ENCODE data around the gene NFATC3.
A peak's percentile ranks its signal among the peaks of the same experiment; 100 is the strongest.
"Not testable (repeated sequence)": the region's sequence is repeated elsewhere in the genome, so short reads cannot be mapped to it uniquely, and the experiment has no call there.

The NFATC3 gene

DNA sequence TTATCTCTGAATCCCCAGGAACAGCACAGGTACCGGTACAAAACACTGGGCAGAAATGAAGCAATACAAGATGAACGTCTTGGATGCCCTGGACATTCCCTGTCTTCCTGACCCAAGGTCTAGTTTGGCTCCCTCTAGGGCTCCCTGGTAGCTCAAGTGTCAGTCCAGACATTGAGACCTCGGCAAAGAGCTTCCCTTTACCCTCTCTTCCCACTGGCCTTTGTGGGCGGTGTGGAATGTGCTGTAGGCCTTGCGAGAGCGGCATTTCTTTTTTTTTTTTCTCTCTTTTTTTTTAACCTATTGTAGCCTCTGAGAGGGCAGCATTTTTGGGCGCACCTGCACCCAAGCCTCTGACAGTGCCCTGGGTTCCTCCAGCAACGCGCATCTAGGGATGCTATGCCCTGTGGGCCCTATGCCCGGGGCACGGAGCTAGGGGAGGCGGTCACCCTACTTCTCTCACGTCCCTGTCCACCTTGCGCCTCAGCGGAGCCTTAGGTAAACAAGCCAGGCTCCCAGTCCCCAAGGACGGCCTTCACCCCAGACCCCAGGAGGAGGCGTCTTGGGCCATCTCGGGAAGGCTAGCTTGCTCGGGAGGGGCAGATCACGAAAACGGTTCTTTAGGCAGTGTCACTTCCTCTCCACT, 1.2 kb upstream of the NFATC3 start:
- peak in 6 of 42 donors; percentile 10 to 45 (median 22) for DNase-seq
- intact Hi-C loops (cut with DNase I) = loop anchor here (5.0 to 10.0 kb wide), 2 partner anchors 153 to 231 kb away; partner anchors contain the start of genes ESRP2, PRMT7 and SLC7A6OS

GRCh38 chr16:68084504-68085258, 489 bp upstream of the NFATC3 start:
- intact Hi-C loops (cut with DNase I) = loop anchor here (5.0 to 10.0 kb wide), 2 partner anchors 153 to 230 kb away; partner anchors contain the start of genes ESRP2, PRMT7 and SLC7A6OS
- DNase-seq = peak; percentile 85 to 98 (median 95)

DNA sequence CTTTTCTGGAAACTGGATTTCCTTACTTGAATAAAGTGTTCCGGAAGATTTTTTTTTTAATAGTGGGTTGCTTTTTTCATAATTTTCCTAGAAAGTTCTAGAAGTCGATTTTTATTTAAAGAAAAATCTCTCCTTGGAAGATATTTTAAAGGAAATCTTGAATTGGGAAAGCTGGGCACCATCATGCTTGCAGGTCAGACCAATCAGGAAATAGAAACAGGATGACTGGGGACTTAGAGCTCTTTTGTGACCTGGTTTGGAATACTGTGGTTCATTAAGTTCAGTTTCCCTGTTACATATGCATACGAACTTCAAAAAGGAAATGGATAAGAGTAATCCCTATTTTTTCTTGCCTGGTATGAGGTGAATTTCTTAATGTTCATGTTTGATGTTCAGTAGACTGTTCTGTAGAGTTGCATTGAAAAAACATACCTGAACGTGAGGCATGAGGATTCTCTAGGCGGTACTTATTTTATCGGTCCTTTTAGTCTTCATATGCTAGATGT, 1.2 kb downstream of the NFATC3 start:
- DNase-seq = no peak
- intact Hi-C loops (cut with DNase I) = loop anchor here (10.0 kb wide), 1 partner anchor 228 kb away; the partner anchor contains the start of genes PRMT7 and SLC7A6OS

- no peak for DNase-seq
- intact Hi-C loops (cut with DNase I) = loop anchor here (10.0 kb wide), 1 partner anchor 228 kb away; the partner anchor contains the start of genes PRMT7 and SLC7A6OS
Observed at GRCh38 chr16:68086860-68087268, 1.7 kb downstream of the NFATC3 start.

DNA sequence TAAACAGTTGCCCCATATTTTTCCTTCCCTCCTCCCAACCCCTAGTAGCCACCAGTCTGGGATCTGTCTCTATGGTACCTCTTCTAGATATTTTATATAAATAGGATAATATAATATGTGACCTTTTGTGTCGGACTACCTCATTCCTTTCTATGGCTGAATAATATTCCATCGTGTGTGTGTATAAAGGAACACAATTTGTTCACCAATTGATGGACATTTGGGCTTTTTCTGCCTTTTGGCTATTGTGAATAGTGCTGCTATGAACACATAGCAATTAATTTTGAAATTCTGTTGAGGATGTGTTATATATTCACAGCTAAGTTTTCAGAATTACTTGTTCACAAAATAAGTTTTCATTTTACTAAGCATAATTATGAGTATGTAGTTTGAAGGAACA, 2.5 kb downstream of the NFATC3 start:
- no peak for DNase-seq
- intact Hi-C loops (cut with DNase I) = loop anchor here (10.0 kb wide), 1 partner anchor 227 kb away; the partner anchor contains the start of genes PRMT7 and SLC7A6OS

- intact Hi-C loops (cut with DNase I) = loop anchor here (10.0 kb wide), 1 partner anchor 226 kb away; the partner anchor contains the start of genes PRMT7 and SLC7A6OS
- no peak for DNase-seq
Observed at GRCh38 chr16:68088130-68088972, 3.2 kb downstream of the NFATC3 start.

DNA sequence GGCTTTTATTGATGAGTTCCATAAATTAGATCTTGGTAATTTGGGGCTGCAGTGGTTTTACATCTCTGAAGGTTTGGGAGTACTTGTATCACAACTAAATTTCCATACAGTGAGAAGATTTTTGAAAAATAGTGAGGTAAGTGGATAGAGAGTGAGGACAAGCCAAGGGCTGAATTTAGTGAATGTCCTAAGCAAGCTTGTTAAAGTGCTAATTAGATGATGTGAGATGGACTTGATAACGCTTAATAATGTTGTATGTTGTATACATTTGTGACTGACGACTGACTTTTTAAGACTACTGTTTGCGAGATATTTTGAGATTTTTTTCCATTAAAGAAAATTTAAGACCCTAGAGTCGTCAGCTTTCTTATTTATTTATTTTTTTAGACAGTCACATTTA, 3.9 kb downstream of the NFATC3 start:
- DNase-seq = no peak
- intact Hi-C loops (cut with DNase I) = loop anchor here (10.0 kb wide), 1 partner anchor 226 kb away; the partner anchor contains the start of genes PRMT7 and SLC7A6OS

DNA sequence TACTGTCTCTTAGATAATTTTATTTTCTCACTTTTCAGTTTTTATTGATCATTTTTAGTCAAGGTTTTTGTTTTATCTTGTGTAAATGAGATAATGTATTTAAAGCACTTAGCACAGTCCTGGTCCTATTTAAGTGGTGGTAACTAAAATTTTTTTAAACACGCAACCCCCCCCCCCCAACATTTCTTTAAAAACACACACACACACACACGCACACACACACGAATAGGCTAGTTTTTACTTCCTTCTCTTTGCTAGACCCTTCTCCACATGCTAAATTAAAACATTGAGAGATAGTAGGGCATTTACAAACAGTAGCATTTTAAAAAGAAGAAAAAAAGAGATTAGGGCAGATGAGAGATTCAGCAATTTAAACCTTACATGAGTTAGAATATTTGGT, 5.0 kb downstream of the NFATC3 start:
- no peak for DNase-seq
- intact Hi-C loops (cut with DNase I) = loop anchor here (5.0 kb wide), 1 partner anchor 137 kb away; no protein-coding TSS in a partner anchor

DNA sequence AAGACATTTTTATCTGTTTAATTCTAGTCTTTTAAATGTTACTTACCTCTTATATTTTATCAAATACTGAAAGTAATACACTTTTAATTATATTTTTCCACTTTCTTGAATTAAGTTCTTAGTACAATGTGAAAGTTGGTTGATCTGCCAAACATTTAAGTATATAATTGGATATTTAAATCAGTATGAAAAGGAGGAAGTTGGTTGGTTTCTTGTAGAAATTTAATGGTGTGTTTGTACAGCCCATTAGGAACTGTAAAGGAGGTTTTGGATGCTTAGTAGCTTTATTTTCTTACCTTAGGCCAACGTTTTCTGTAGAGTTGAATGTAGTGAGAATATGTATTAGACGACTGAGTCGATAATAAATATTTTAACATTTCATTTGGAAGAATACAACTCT, 5.4 kb downstream of the NFATC3 start:
- intact Hi-C loops (cut with DNase I) = loop anchor here (5.0 kb wide), 1 partner anchor 137 kb away; no protein-coding TSS in a partner anchor
- no peak for DNase-seq

DNA sequence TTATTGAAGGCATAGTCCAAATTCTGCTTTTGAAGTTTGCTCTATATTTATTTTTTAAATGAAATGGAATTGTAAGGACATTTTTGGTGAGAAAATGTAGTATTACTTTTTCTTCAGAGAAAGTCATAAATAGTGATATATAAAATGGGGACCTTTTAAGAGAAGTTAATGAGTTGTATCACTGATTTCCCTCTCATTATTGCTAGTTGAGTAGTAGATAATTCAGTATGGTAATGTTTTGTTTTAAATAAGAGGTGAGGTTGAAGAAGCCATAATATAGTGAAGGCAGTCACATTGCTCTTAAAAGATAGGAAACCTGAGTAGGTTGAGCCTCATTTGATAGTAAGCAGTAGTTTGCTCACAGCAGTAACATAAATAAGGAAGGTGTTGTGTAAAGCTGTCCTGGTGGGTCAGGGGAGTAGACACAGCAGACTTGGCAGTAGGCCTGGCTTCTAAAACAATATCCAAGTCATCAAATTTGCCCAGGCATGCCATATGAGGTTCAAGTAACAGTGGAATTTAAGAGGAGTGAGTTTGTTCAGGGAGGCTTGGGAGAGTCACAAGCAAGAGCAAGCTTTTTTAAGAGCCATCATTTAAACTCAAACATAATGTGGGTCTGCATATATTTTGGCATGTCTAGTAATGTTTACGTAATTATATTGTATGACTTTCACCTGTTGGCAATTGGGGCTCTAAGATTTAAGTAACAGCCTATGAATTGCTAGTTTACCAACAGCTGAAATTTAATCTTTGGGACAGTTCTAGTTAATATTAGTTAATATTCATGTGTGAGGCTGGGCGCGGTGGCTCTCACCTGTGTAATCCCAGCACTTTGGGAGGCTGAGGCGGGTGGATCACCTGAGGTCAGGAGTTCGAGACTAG, 6.5 kb downstream of the NFATC3 start:
- DNase-seq = peak in 1 of 42 donors; percentile 6
- intact Hi-C loops (cut with DNase I) = loop anchor here (5.0 kb wide), 1 partner anchor 136 kb away; no protein-coding TSS in a partner anchor

GRCh38 chr16:68092275-68092674, 7.1 kb downstream of the NFATC3 start:
- intact Hi-C loops (cut with DNase I) = loop anchor here (5.0 kb wide), 1 partner anchor 135 kb away; no protein-coding TSS in a partner anchor
- DNase-seq = not testable (repeated sequence)

DNA sequence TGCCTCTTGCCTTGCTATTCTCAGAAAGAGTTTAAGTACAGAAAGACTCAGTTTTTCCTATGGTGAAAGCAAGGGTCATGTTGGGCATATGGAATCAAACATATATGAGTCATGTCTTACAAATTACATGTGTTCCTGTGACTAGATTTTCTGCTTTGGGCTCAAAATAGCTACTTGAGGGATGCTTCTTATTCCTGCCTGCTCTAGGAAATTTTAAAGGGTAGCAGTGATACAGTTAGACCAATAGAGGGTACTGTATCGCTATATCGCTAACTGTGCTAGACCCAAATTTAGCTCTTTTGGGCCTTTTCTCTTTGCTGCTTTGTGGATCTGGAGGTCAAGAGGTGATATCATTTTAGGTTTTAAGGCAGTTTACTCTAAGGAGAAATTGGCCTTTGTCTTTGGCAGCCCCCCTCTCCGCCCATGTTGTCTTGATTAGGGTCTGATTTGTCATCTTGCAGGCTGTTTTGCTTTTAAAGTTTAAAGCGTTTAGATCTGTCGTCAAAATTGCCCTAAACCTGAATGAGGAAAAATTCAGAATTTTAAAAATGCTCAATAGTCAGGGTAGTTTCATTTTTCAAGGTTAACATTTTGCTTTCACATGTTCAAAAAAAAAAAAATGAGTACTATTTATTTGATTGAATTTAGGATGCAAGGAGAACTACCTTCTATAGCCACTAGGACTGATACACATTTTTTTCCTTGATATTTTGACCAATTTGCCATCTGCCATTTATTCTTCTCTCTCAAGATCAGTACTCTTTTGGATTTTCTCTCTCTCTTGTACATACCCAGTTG, 8.8 kb downstream of the NFATC3 start:
- DNase-seq = peak in 1 of 42 donors; percentile 33

DNA sequence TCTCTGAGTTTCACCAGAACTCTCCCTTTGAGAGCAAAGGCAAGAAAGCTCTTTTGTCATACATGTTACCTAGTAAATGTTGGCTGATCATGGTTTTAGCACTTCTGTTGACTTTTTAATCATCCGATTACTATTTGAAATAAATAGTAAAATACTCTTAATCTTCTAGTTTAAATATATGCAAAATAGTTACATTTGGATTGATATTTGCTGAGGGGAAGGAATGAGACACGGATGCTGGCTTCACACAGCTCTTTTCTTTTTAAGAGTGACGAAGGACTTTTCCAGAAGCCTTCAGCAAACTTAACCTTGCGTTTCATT, 9.4 kb downstream of the NFATC3 start:
- intact Hi-C loops (cut with DNase I) = loop anchor here (5.0 kb wide), 1 partner anchor 133 kb away; no protein-coding TSS in a partner anchor
- no peak for DNase-seq

More for the DNA sequence above, 8.8 kb downstream of the NFATC3 start:
- intact Hi-C loops (cut with DNase I) = loop anchor here (5.0 kb wide), 1 partner anchor 133 kb away; no protein-coding TSS in a partner anchor

- intact Hi-C loops (cut with DNase I) = no loop called here
- no peak for DNase-seq
Observed at GRCh38 chr16:68096491-68096890, 11.3 kb downstream of the NFATC3 start.

GRCh38 chr16:68097088-68097487, 11.9 kb downstream of the NFATC3 start:
- no peak for DNase-seq
- intact Hi-C loops (cut with DNase I) = no loop called here

GRCh38 chr16:68097895-68098294, 12.7 kb downstream of the NFATC3 start:
- intact Hi-C loops (cut with DNase I) = no loop called here

GRCh38 chr16:68100488-68100887, 15.3 kb downstream of the NFATC3 start:
- intact Hi-C loops (cut with DNase I) = no loop called here
- DNase-seq = no peak

More at GRCh38 chr16:68097895-68098294, 12.7 kb downstream of the NFATC3 start:
- no peak for DNase-seq

Measured in head of caudate nucleus (tissue), 42 donors.